Muscle of leg (tissue), 16 donors: Measurements from ENCODE around the gene POLR2L. TPM values are rescaled to one million over a fixed set of nuclear protein-coding genes. Genes with fewer than 3 reads are reported as not detected.
A peak's percentile ranks its signal among the peaks of the same experiment; 100 is the strongest.

Experiments
- DNase-seq: peaks from one replicate; pipeline ENCODE4 v3.0.0; 2013
- H3K27ac ChIP-seq: one replicate; pipeline ENCODE4 v1.5.1; 2013; ENCODE audit warnings: mild to moderate bottlenecking, low read length, control low read depth
- H3K27me3 ChIP-seq: one replicate; pipeline ENCODE4 v1.6.1; 2013; ENCODE audit warnings: low read length; ENCODE audit not compliant: control insufficient read depth, insufficient read depth
- H3K36me3 ChIP-seq: one replicate; pipeline ENCODE4 v1.6.1; 2013; ENCODE audit warnings: low read length; ENCODE audit not compliant: control insufficient read depth, insufficient read depth
- H3K4me1 ChIP-seq: one replicate; pipeline ENCODE4 v1.6.1; 2013; ENCODE audit warnings: low read length; ENCODE audit not compliant: control insufficient read depth, insufficient read depth
- H3K4me3 ChIP-seq: one replicate; pipeline ENCODE4 v1.5.1; 2013; ENCODE audit warnings: low read length, control low read depth
- H3K9me3 ChIP-seq: replicated peaks from 2 replicates; pipeline ENCODE4 v1.6.1; 2013; ENCODE audit warnings: low read depth, low read length; ENCODE audit not compliant: control insufficient read depth
- WGBS: methylation state at CpG from one replicate; pipeline ENCODE4 v1.1.5; 2013; ENCODE audit warnings: missing lambda C conversion rate; ENCODE audit not compliant: insufficient coverage; 5-methylcytosine and 5-hydroxymethylcytosine counted together
- long read RNA-seq, 11 donors: transcript quantifications; one replicate each; lab custom pipeline, GENCODE V29; 2026
- polyA plus RNA-seq, 8 donors: library from polyadenylated mRNA; unstranded; fragments of 120-200 nt; gene quantifications; one replicate each; pipeline versions ENCODE4 v1.2.1 to v1.2.3, GENCODE V29; 2013; ENCODE audit warnings: inconsistent platforms in 1 of 8, low replicate concordance in 1 of 8; ENCODE audit not compliant: insufficient read length in 8 of 8, insufficient read depth in 1 of 8
- total RNA-seq: library from RNA; stranded (reverse); fragments of 120-200 nt; gene quantifications from one replicate; pipeline ENCODE4 v1.2.4, GENCODE V29; 2013

POLR2L gene
- total RNA-seq (97.7 TPM), polyA plus RNA-seq (100 to 1,000 TPM; 114 to 147 (median 125) TPM)
- long read RNA-seq, donor 1, transcript POLR2L-201 (2 exons, 892 nt), result major isoform, 47 of 96 reads
- long read RNA-seq, donor 1, partial matches to known transcripts, result 33 of 96 reads
- long read RNA-seq, donor 1, other reads (novel, unspliced or antisense), result 16 of 96 reads
- long read RNA-seq, donor 2, transcript POLR2L-201 (2 exons, 892 nt), result major isoform, 18 of 18 reads
- long read RNA-seq, donor 2, partial matches to known transcripts, result 0 of 18 reads
- long read RNA-seq, donor 2, other reads (novel, unspliced or antisense), result 0 of 18 reads
- long read RNA-seq, donor 3, transcript POLR2L-201 (2 exons, 892 nt), result major isoform, 93 of 460 reads
- long read RNA-seq, donor 3, partial matches to known transcripts, result 253 of 460 reads
- long read RNA-seq, donor 3, other reads (novel, unspliced or antisense), result 114 of 460 reads
- long read RNA-seq, donor 4, transcript POLR2L-201 (2 exons, 892 nt), result major isoform, 125 of 125 reads
- long read RNA-seq, donor 4, partial matches to known transcripts, result 0 of 125 reads
- long read RNA-seq, donor 4, other reads (novel, unspliced or antisense), result 0 of 125 reads
- long read RNA-seq, donor 5, transcript POLR2L-201 (2 exons, 892 nt), result major isoform, 305 of 326 reads
- long read RNA-seq, donor 5, partial matches to known transcripts, result 21 of 326 reads
- long read RNA-seq, donor 5, other reads (novel, unspliced or antisense), result 0 of 326 reads
- long read RNA-seq, donor 6, transcript POLR2L-201 (2 exons, 892 nt), result major isoform, 270 of 619 reads
- long read RNA-seq, donor 6, partial matches to known transcripts, result 236 of 619 reads
- long read RNA-seq, donor 6, other reads (novel, unspliced or antisense), result 113 of 619 reads
- long read RNA-seq, donor 7, transcript POLR2L-201 (2 exons, 892 nt), result major isoform, 217 of 344 reads
- long read RNA-seq, donor 7, partial matches to known transcripts, result 52 of 344 reads
- long read RNA-seq, donor 7, other reads (novel, unspliced or antisense), result 75 of 344 reads
- long read RNA-seq, donor 8, transcript POLR2L-201 (2 exons, 892 nt), result major isoform, 174 of 199 reads
- long read RNA-seq, donor 8, partial matches to known transcripts, result 25 of 199 reads
- long read RNA-seq, donor 8, other reads (novel, unspliced or antisense), result 0 of 199 reads
- long read RNA-seq, donor 9, transcript POLR2L-201 (2 exons, 892 nt), result major isoform, 174 of 174 reads
- long read RNA-seq, donor 9, partial matches to known transcripts, result 0 of 174 reads
- long read RNA-seq, donor 9, other reads (novel, unspliced or antisense), result 0 of 174 reads
- long read RNA-seq, donor 10, transcript POLR2L-201 (2 exons, 892 nt), result major isoform, 230 of 462 reads
- long read RNA-seq, donor 10, partial matches to known transcripts, result 154 of 462 reads
- long read RNA-seq, donor 10, other reads (novel, unspliced or antisense), result 78 of 462 reads
- long read RNA-seq, donor 11, transcript POLR2L-201 (2 exons, 892 nt), result major isoform, 177 of 177 reads
- long read RNA-seq, donor 11, partial matches to known transcripts, result 0 of 177 reads
- long read RNA-seq, donor 11, other reads (novel, unspliced or antisense), result 0 of 177 reads

- Histone ChIP-seq H3K4me1 (peaks cover 70% of the 10 kb centered on the region), H3K27me3 (no peaks in the 10 kb centered on the region)
- peak; percentile 95 for DNase-seq
These were observed at the start of gene POLR2L, which contains the start of gene TSPAN4 for GRCh38 chr11:842370-843002. Gene POLR2L, minus strand, starts transcription at chr11:842529. Its CDS starts 21 bp downstream, at chr11:842508. Gene TSPAN4, plus strand, starts transcription at chr11:842852. Its CDS starts 7,453 bp downstream, at chr11:850305.

GRCh38 chr11:890794-891540 lies 48.6 kb upstream of the POLR2L start:
- Histone ChIP-seq H3K4me1 (peaks cover 47% of the 10 kb centered on the region), H3K27ac (peak overlapping the region; percentile 29), H3K27me3 (no peaks in the 10 kb centered on the region), H3K36me3 (peaks cover 38% of the 10 kb centered on the region), H3K9me3 (no peaks in the 10 kb centered on the region), H3K4me3 (no peak overlapping the region)
- 51% methylated on average over 15 of the region's 27 CpGs for WGBS
- DNase-seq, result no peak

More at GRCh38 chr11:842370-843002, at the start of gene POLR2L, which contains the start of gene TSPAN4:
- H3K4me3 ChIP-seq, result peak within 1 kb of the TSS; percentile 86
- H3K27ac ChIP-seq, result peak within 1 kb of the TSS; percentile 93
- no peaks in the 10 kb centered on the region for H3K9me3 ChIP-seq
- H3K36me3 ChIP-seq, result peaks cover 39% of the 10 kb centered on the region
- under 1% methylated on average over 85 of the region's 87 CpGs for WGBS

- Histone ChIP-seq H3K27ac (peak overlapping the region; percentile 62), H3K36me3 (peaks cover 34% of the 10 kb centered on the region), H3K4me1 (peaks cover 47% of the 10 kb centered on the region), H3K4me3 (no peak overlapping the region), H3K27me3 (no peaks in the 10 kb centered on the region), H3K9me3 (no peaks in the 10 kb centered on the region)
- 80% methylated on average over 32 of the region's 32 CpGs for WGBS
- peak; percentile 53 for DNase-seq
These were observed 47.6 kb upstream of the POLR2L start for GRCh38 chr11:889687-890475.

GRCh38 chr11:889257-889656 lies 46.9 kb upstream of the POLR2L start:
- Histone ChIP-seq H3K9me3 (no peaks in the 10 kb centered on the region), H3K27me3 (no peaks in the 10 kb centered on the region), H3K4me3 (no peak overlapping the region), H3K27ac (peak overlapping the region; percentile 49), H3K36me3 (peaks cover 36% of the 10 kb centered on the region), H3K4me1 (peaks cover 47% of the 10 kb centered on the region)
- no peak for DNase-seq
- WGBS, result 90% methylated on average over 13 of the region's 13 CpGs

GRCh38 chr11:888310-889212 lies 46.2 kb upstream of the POLR2L start:
- peaks cover 35% of the 10 kb centered on the region for H3K36me3 ChIP-seq
- peak overlapping the region; percentile 13 for H3K27ac ChIP-seq
- H3K27me3 ChIP-seq, result no peaks in the 10 kb centered on the region
- H3K4me1 ChIP-seq, result peaks cover 47% of the 10 kb centered on the region
- WGBS, result 81% methylated on average over 40 of the region's 45 CpGs
- no peak for DNase-seq
- no peaks in the 10 kb centered on the region for H3K9me3 ChIP-seq
- H3K4me3 ChIP-seq, result no peak overlapping the region

- no peak overlapping the region for H3K27ac ChIP-seq
- no peaks in the 10 kb centered on the region for H3K27me3 ChIP-seq
- H3K9me3 ChIP-seq, result no peaks in the 10 kb centered on the region
- no peak for DNase-seq
- WGBS, result 92% methylated on average over 14 of the region's 14 CpGs
- peaks cover 44% of the 10 kb centered on the region for H3K36me3 ChIP-seq
- H3K4me1 ChIP-seq, result peaks cover 47% of the 10 kb centered on the region
- H3K4me3 ChIP-seq, result no peak overlapping the region
These were observed 45.3 kb upstream of the POLR2L start for GRCh38 chr11:887589-887988.

GRCh38 chr11:886568-886967 lies 44.2 kb upstream of the POLR2L start:
- 95% methylated on average over 17 of the region's 17 CpGs for WGBS
- DNase-seq, result no peak
- no peaks in the 10 kb centered on the region for H3K27me3 ChIP-seq
- H3K4me1 ChIP-seq, result peaks cover 40% of the 10 kb centered on the region
- no peak overlapping the region for H3K4me3 ChIP-seq
- no peak overlapping the region for H3K27ac ChIP-seq
- H3K9me3 ChIP-seq, result no peaks in the 10 kb centered on the region
- peaks cover 49% of the 10 kb centered on the region for H3K36me3 ChIP-seq
